HG02938 (cell line): Measurements from ENCODE around the gene TCTN1.

Experiments
- ATAC-seq: cut with Tn5 transposase; IDR thresholded peaks from one replicate; pipeline ENCODE4 v1.9.1; 2021; ENCODE audit warnings: mild to moderate bottlenecking, moderate library complexity; ENCODE audit not compliant: unreplicated experiment

The TCTN1 gene

GRCh38 chr12:110677206-110677911 is 63.4 kb downstream of the TCTN1 start:
- ATAC-seq = peak; percentile 55

- ATAC-seq = no peak
Observed at GRCh38 chr12:110677982-110678381, 64.1 kb downstream of the TCTN1 start.

GRCh38 chr12:110679201-110679600 is 65.3 kb downstream of the TCTN1 start:
- no peak for ATAC-seq

GRCh38 chr12:110680032-110680431 is 66.1 kb downstream of the TCTN1 start:
- ATAC-seq = no peak

DNA sequence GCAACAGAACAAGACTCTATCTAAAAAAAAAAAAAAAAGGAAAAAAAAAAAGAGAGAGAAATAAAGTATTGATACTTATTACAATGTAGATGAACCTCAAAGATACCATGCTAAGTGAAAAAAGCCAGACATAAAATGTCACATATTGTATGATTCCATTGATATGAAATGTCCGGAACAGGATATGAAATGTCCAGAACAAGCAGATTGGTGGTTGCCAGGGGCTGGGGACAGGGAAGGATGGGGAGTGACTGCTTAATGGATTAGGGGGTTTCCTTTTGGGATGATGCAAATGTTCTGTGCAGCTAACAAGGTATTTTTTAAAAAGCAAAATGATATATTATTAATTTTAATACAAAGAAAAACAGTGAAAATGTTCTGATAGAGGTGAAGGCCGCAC is 70.0 kb downstream of the TCTN1 start:
- no peak for ATAC-seq

GRCh38 chr12:110684312-110684836 is 70.4 kb downstream of the TCTN1 start:
- no peak for ATAC-seq

DNA sequence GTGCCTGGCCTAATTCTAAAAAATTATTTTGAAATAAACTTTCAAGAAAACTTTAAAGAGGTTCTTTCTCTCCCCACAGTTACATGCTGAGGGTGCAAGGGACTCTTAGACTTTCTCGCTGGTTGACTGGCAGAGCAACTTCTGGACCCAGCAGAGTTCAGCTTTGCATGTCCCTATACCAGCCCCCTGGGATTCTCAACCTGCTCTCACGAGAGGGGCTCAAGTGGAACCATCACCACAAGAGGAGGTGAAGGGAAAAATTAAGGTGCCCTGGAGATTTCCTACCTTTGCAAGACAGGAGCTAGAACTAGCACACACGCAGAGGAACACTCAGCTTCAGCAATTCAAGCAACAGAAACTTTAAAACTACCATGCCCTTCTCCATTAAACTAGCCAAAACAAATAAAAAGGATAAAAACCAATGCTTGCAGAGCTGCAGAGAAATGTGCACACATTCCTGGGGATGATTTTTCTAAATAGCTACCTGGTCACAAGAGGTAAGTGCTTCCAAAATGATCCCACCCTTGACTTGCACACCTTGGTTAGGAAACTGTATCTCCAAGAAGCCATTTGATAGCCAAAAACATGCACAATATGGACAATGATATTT is 72.5 kb downstream of the TCTN1 start:
- no peak for ATAC-seq

GRCh38 chr12:110687396-110688169 is 73.7 kb downstream of the TCTN1 start:
- ATAC-seq = no peak

- ATAC-seq = peak; percentile 16
Observed at GRCh38 chr12:110688446-110689280, 74.7 kb downstream of the TCTN1 start, which contains the start of gene HVCN1. Gene HVCN1 (minus strand): TSS chr12:110689115. CDS start chr12:110683245, 5,870 bp downstream.

DNA sequence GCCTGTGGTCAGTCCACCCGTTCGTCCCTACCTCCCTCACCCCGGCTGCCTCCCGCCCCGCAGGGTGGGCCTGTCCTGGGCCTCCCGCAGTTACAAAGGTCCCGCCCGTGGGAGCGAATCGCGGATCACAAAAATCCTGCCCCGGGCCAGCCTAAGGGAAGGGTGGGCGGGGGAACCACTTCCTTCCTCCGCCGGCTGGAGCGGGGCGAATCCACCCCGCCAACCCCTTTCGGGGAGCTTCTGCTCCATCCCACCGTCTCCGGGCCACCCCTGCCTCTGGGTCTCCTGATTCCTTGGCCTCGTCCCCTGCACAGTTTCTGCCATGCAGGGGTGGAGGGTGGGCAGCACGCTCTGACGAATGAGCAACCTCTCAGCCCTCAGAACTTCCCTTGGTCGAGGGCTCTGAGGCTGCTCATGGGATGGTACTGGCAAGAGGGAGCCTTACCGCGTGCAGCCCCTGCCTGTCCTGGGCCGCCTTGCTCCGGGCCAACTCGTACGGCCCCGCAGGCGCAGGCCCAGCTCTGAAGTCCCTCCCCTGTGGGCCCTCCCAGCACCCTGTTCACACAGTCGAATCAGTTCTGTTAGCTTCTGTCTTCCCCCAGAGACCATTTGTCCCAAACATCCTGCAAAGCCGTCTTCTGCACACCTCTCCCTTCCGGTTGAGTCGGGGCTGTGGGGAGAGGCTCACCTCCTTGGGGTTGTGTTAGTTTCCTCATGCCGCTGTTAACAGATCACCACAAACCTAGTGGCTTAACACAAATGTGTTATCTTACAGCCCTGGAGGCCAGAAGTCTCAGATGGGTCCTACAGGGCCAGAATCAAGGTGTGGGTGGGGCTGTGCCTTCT is 75.6 kb downstream of the TCTN1 start:
- peak; percentile 48 for ATAC-seq

- no peak for ATAC-seq
Observed at GRCh38 chr12:110690127-110690430, 76.2 kb downstream of the TCTN1 start.

GRCh38 chr12:110693731-110694130 is 79.8 kb downstream of the TCTN1 start:
- no peak for ATAC-seq

DNA sequence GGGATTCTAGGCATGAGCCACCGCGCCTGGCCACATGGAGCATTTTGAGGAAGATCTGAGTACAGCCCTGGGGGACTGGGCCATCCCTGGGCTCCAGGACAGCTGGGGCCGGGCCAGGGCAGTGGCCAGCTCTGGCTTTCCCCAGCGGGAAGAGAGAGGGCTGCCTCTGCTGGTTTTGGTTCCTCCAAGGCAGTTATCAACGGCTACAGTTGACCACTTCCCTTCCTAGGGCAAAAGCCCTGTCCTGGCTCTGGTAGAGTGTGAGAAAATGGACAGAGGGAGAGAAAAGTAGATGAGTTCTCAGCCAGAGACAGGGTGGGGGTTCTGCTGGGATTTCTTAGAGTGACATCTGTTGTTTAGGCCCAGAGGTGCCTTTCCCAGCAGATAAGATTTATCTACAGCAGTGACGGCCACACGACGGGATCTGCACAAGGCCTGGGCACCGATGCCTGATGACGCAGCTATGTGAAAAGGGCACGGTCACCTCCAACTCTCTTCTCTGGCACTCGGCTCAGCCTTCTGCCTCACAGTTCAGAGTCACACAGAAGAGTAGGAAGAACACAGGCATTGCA is 80.5 kb downstream of the TCTN1 start:
- no peak for ATAC-seq

- no peak for ATAC-seq
Observed at GRCh38 chr12:110696283-110696682, 82.4 kb downstream of the TCTN1 start.

- ATAC-seq = no peak
Observed at GRCh38 chr12:110697236-110697635, 83.3 kb downstream of the TCTN1 start.

DNA sequence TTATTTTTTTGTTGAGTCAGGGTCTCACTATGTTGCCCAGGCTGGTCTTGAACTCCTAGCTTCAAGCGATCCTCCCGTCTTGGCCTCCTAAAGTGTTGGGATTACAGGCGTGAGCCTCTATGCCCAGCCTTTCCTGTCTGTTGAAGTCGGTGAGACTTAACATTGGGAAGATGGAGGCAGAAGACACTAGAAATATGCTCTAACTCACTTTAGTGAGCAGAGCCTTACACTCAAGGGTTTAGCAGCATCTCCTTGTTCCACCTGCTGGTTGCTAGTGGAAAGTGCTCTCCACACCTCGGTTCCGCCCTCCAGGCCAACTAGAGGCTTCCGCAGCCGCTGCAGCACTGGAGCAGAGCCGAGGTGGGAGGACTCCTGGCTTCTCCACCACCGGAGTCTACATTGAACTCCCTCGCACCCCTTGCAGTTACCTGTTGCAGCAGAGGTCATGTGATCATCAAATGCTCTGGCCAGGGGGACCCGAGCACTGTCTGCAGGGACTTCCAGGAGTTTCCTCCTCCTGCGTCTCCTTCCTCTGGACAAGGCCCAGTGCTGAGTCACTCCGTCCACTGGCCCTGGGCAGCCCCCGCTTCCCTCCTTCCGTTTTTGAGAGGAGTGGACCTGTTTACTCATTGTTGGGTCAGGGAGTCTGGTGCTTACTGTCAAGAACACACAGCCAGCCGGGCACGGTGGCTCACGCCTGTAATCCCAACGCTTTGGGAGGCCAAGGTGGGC is 84.4 kb downstream of the TCTN1 start:
- peak; percentile 78 for ATAC-seq
